GM20000 (cell line): Measurements from ENCODE around the gene SMIM23.

Experiments
- DNase-seq: peaks from one replicate; pipeline ENCODE4 v3.0.0; 2012; ENCODE audit warnings: low spot score
- TF ChIP-seq, protein P1 (sequence below): IDR thresholded peaks from 2 replicates; pipeline ENCODE4 v1.5.1; 2012; ENCODE audit warnings: mild to moderate bottlenecking, control low read depth; ENCODE audit errors: extremely low read depth, missing control alignments

SMIM23 gene

DNA sequence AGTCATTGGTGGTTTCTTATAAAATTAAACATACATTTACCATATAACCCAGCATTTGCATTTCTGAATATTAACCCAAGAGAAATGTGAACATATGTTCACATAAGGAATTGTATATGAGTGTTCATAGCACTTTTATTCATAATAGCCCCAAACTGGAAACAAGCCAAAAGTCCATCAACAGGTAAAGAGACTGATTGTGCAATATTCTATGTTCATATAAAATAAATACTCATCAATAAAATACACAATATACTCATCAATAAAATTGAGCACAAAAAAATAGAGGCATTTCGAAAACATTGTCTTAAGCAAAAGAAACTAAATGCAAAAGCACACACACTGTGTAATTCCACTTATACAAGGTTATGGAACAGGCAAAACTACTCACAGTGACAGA, 3.7 kb downstream of the SMIM23 start:
- TF ChIP-seq, protein P1, sequence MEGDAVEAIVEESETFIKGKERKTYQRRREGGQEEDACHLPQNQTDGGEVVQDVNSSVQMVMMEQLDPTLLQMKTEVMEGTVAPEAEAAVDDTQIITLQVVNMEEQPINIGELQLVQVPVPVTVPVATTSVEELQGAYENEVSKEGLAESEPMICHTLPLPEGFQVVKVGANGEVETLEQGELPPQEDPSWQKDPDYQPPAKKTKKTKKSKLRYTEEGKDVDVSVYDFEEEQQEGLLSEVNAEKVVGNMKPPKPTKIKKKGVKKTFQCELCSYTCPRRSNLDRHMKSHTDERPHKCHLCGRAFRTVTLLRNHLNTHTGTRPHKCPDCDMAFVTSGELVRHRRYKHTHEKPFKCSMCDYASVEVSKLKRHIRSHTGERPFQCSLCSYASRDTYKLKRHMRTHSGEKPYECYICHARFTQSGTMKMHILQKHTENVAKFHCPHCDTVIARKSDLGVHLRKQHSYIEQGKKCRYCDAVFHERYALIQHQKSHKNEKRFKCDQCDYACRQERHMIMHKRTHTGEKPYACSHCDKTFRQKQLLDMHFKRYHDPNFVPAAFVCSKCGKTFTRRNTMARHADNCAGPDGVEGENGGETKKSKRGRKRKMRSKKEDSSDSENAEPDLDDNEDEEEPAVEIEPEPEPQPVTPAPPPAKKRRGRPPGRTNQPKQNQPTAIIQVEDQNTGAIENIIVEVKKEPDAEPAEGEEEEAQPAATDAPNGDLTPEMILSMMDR: no peak

DNA sequence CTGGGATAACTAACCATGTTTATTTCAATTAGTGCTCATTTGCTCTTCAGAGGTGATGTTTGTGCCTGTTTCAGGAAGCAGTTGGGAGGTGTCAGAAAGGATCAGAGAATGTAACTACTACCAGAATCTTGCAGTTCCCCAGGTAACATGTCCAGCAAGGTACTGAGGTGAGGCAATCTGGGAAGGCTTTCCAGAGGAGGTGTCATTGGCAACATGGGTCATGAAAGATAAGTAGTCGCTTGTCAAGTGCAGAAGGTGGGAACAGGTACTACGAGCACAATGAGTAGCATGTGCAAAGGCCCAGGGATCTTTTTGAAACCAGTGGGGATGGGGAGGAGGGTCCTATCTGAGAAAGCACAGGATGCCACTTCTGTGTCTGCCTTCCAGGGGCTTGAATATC, 4.8 kb downstream of the SMIM23 start:
- TF ChIP-seq, protein P1: no peak
- DNase-seq: no peak

More for the DNA sequence above, 3.7 kb downstream of the SMIM23 start:
- DNase-seq: no peak

DNA sequence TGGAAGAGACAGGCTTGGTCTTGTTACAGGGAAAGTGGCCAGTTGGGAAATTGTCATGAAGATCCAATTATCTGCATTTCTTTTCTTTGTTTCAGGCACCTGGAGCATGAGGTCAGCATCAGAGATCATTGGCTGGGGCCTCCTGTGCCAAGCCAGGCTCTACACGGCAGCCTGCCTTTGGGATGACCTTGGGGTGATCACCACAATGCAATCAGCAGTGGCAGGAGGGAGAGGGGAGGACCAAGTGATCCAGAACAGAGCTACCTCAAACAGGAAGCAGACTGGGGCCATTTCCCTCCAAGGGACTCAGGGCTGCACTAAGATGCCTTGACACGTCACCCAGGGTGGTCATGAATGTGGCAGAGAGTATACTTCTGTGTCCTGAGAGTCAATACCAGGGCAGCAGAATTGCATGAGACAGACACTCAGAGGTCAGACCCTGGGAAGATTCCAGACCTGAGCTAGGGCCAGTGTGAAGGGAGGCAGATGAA, 8.9 kb downstream of the SMIM23 start:
- TF ChIP-seq, protein P1: no peak
- no peak for DNase-seq

DNA sequence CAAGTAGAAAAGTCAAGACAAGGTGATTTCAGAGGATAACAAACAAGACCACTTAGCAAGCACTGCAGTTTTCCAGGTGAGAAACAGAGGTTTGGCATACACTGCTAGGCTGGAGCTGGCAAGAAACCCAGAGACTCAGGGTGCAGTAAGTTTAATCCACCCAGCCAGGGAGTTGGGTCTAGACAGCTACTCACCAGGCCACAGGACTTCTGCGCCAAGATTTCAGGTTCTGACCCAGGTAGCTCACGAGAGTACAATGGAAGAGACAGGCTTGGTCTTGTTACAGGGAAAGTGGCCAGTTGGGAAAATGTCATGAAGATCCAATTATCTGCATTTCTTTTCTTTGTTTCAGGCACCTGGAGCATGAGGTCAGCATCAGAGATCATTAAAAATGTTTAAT, 9.8 kb downstream of the SMIM23 start:
- TF ChIP-seq, protein P1: no peak
- no peak for DNase-seq

DNA sequence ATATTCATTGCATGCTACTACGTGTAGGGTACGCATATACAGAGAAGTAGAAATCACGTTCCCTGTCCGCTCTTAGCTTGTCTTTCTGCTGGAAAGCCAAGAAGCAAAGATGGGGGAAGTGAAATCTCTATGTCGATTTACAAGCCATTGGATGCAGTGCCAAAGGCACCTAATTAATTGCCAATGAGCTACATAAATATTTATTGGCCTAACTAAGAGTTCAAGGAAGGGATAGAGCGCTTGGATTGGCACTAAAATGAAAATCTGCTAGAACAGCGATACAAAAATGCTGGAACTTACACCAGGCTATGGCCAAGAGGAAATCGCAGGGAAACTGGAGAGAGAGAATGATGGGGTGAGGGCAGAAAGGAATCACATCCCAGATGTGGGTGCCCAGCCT, 10.8 kb downstream of the SMIM23 start:
- DNase-seq: no peak
- TF ChIP-seq, protein P1: no peak

DNA sequence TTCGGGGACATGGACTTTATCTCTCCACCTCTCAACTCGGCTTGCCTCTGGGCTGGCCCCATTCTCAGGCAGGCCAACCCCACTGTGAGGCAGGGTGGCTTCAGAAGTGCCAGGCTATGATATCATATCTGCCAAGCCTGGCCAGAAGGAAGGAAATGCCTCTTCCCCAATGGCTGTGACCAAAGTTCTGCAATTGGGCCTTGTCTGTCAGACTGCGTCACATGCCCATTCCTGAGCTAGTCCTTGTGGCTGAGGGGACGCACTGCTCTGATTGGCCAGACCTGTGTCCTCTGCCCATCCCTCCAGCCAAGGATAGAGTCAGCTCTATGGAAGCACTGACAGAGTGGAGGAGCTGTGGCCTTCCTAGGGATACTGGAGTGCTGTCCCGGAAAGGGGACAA, 11.9 kb downstream of the SMIM23 start:
- DNase-seq: no peak
- TF ChIP-seq, protein P1: no peak

DNA sequence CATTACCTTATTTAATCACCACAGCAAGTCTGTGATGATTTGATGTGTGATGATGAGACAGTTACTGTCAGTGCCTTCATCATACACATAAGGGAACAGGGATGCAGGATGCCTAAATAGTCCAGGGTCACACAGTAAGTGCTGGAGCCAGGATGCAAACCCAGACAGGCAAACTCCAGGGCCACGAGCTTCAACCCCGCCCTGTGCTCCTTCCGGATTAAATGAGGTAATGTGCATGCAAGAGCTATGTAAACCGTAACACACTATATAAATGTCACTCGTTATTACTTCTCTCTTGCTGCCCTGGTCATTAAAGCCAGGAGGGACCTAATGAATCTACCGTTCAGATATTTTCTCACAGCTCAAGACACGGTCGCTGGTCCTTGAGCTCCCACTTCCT, 12.8 kb downstream of the SMIM23 start:
- DNase-seq: no peak
- TF ChIP-seq, protein P1: no peak
